Neural cell (in vitro differentiated cells): ENCODE results near the gene SLC35D1. TPM values are rescaled to one million over a fixed set of nuclear protein-coding genes. Genes with fewer than 3 reads are reported as not detected.

Experiments used
- H2AFZ ChIP-seq: fragments of 200-600, 300-800 bp; sonication (generic), shearing (Covaris generic); 2 replicates; pipeline ENCODE4 v1.6.0; 2014; ENCODE audit warnings: low read depth, mild to moderate bottlenecking, antibody characterized with exemption, low read length, moderate library complexity
- H3F3A ChIP-seq: fragments of 200-600 bp; shearing (Covaris generic); 2 replicates; pipeline ENCODE4 v1.6.1; 2016; ENCODE audit warnings: mild to moderate bottlenecking, moderate library complexity, mixed read lengths, antibody characterized with exemption, low read length; ENCODE audit not compliant: insufficient read depth, poor library complexity, severe bottlenecking
- H3K27ac ChIP-seq: fragments of 200-600, 300-800 bp; sonication (generic), shearing (Covaris generic); 2 replicates; pipeline ENCODE4 v1.5.1; 2014; ENCODE audit warnings: mild to moderate bottlenecking, low read length, moderate library complexity
- H3K27me3 ChIP-seq: fragments of 300-800, 200-600 bp; sonication (generic), shearing (Covaris generic); 2 replicates; pipeline ENCODE4 v1.6.0; 2014; ENCODE audit warnings: mild to moderate bottlenecking, low read depth, low read length, moderate library complexity; ENCODE audit not compliant: insufficient read depth
- H3K36me3 ChIP-seq: fragments of 300-800, 200-600 bp; sonication (generic), shearing (Covaris generic); 2 replicates; pipeline ENCODE4 v1.5.1; 2014; ENCODE audit warnings: mild to moderate bottlenecking, antibody characterized with exemption, low read length, moderate library complexity; ENCODE audit not compliant: insufficient read depth
- H3K4me2 ChIP-seq: fragments of 300-800, 200-600 bp; sonication (generic), shearing (Covaris generic); 2 replicates; pipeline ENCODE4 v1.6.0; 2014; ENCODE audit warnings: mild to moderate bottlenecking, low read length
- H3K4me3 ChIP-seq: fragments of 300-800, 200-600 bp; sonication (generic), shearing (Covaris generic); 2 replicates; pipeline ENCODE4 v1.5.1; 2014; ENCODE audit warnings: mild to moderate bottlenecking, low read length, moderate library complexity
- H3K79me2 ChIP-seq: fragments of 200-600 bp; shearing (Covaris generic); replicated peaks from 2 replicates; pipeline ENCODE4 v1.6.0; 2014; ENCODE audit warnings: mild to moderate bottlenecking, low read length, moderate library complexity; ENCODE audit not compliant: insufficient read depth
- H3K9ac ChIP-seq: fragments of 300-800, 200-600 bp; sonication (generic), shearing (Covaris generic); 2 replicates; pipeline ENCODE4 v1.6.1; 2016; ENCODE audit warnings: mild to moderate bottlenecking, low read length, mixed read lengths
- H3K9me2 ChIP-seq: fragments of 200-600 bp; shearing (Covaris generic); 2 replicates; pipeline ENCODE4 v1.6.1; 2016; ENCODE audit warnings: mild to moderate bottlenecking, low read length, mixed read lengths; ENCODE audit not compliant: insufficient read depth
- H3K9me3 ChIP-seq: fragments of 200-600, 300-800 bp; sonication (generic), shearing (Covaris generic); 2 replicates; pipeline ENCODE4 v1.6.1; 2016; ENCODE audit warnings: mild to moderate bottlenecking, mixed run types, low read length, moderate library complexity, mixed read lengths
- H4K20me1 ChIP-seq: fragments of 200-600 bp; shearing (Covaris generic); 2 replicates; pipeline ENCODE4 v1.6.1; 2016; ENCODE audit warnings: mild to moderate bottlenecking, mixed run types; ENCODE audit not compliant: insufficient read depth
- EP300 ChIP-seq: fragments of 450-650 bp; conservative IDR thresholded peaks from 2 replicates; pipeline ENCODE4 v1.6.1; 2014; ENCODE audit warnings: antibody characterized with exemption, mild to moderate bottlenecking, moderate library complexity; ENCODE audit not compliant: poor library complexity, severe bottlenecking
- EZH2 ChIP-seq: fragments of 200-600, 300-800 bp; shearing (Covaris generic), sonication (generic); IDR thresholded peaks from 2 replicates; pipeline ENCODE4 v1.6.1; 2014; ENCODE audit warnings: antibody characterized with exemption, low read length, borderline replicate concordance, mild to moderate bottlenecking; ENCODE audit not compliant: insufficient read depth, poor library complexity, severe bottlenecking
- MXI1 ChIP-seq: fragments of 450-650 bp; conservative IDR thresholded peaks from 2 replicates; pipeline ENCODE4 v1.6.1; 2014; ENCODE audit warnings: antibody characterized with exemption, mild to moderate bottlenecking; ENCODE audit not compliant: poor library complexity, severe bottlenecking
- POLR2AphosphoS5 ChIP-seq: IDR thresholded peaks from 2 replicates; pipeline ENCODE4 v1.6.1; 2012
- RAD21 ChIP-seq: fragments of 450-650 bp; conservative IDR thresholded peaks from 2 replicates; pipeline ENCODE4 v1.6.1; 2014; ENCODE audit warnings: antibody characterized with exemption, mild to moderate bottlenecking, moderate library complexity
- SMC3 ChIP-seq: fragments of 450-650 bp; conservative IDR thresholded peaks from 2 replicates; pipeline ENCODE4 v1.6.1; 2014; ENCODE audit warnings: antibody characterized with exemption, mild to moderate bottlenecking, moderate library complexity; ENCODE audit not compliant: poor library complexity
- TAF1 ChIP-seq: IDR thresholded peaks from 2 replicates; pipeline ENCODE4 v1.6.1; 2012; ENCODE audit warnings: low read depth
- polyA plus RNA-seq: library from polyadenylated mRNA; depleted of rRNA; stranded (reverse); fragments of >200 nt; gene quantifications from 2 replicates; pipeline ENCODE4 v1.2.3, GENCODE V29; 2014
- TF ChIP-seq, protein P1 (sequence below): IDR thresholded peaks from 2 replicates; pipeline ENCODE4 v1.6.1; 2012; ENCODE audit warnings: borderline replicate concordance
- TF ChIP-seq, protein P2 (sequence below): fragments of 450-650 bp; IDR thresholded peaks from 2 replicates; pipeline ENCODE4 v1.5.1; 2014; ENCODE audit warnings: antibody characterized with exemption, mild to moderate bottlenecking, moderate library complexity; ENCODE audit not compliant: poor library complexity, severe bottlenecking

The SLC35D1 gene
- polyA plus RNA-seq, 1 donor from 2014 or later = 17.9 TPM

- H3K4me2 ChIP-seq = no peak overlapping the region
- no peak overlapping the region for H3K27ac ChIP-seq
- no peak overlapping the region for H3K9ac ChIP-seq
- H3K4me3 ChIP-seq = no peak overlapping the region
- no peaks in the 10 kb centered on the region for H4K20me1 ChIP-seq
- no peaks in the 10 kb centered on the region for H3K36me3 ChIP-seq
- no peaks in the 10 kb centered on the region for H3K79me2 ChIP-seq
- H3F3A ChIP-seq = no peaks in the 10 kb centered on the region
- no peaks in the 10 kb centered on the region for H3K9me3 ChIP-seq
- H2AFZ ChIP-seq = no peak overlapping the region
- TF ChIP-seq RAD21 (no peak), EP300 (no peak), EZH2 (no peak), POLR2AphosphoS5 (no peak), SMC3 (no peak), TAF1 (no peak)
- TF ChIP-seq, protein P1, sequence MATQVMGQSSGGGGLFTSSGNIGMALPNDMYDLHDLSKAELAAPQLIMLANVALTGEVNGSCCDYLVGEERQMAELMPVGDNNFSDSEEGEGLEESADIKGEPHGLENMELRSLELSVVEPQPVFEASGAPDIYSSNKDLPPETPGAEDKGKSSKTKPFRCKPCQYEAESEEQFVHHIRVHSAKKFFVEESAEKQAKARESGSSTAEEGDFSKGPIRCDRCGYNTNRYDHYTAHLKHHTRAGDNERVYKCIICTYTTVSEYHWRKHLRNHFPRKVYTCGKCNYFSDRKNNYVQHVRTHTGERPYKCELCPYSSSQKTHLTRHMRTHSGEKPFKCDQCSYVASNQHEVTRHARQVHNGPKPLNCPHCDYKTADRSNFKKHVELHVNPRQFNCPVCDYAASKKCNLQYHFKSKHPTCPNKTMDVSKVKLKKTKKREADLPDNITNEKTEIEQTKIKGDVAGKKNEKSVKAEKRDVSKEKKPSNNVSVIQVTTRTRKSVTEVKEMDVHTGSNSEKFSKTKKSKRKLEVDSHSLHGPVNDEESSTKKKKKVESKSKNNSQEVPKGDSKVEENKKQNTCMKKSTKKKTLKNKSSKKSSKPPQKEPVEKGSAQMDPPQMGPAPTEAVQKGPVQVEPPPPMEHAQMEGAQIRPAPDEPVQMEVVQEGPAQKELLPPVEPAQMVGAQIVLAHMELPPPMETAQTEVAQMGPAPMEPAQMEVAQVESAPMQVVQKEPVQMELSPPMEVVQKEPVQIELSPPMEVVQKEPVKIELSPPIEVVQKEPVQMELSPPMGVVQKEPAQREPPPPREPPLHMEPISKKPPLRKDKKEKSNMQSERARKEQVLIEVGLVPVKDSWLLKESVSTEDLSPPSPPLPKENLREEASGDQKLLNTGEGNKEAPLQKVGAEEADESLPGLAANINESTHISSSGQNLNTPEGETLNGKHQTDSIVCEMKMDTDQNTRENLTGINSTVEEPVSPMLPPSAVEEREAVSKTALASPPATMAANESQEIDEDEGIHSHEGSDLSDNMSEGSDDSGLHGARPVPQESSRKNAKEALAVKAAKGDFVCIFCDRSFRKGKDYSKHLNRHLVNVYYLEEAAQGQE = no peak
- TF ChIP-seq, protein P2, sequence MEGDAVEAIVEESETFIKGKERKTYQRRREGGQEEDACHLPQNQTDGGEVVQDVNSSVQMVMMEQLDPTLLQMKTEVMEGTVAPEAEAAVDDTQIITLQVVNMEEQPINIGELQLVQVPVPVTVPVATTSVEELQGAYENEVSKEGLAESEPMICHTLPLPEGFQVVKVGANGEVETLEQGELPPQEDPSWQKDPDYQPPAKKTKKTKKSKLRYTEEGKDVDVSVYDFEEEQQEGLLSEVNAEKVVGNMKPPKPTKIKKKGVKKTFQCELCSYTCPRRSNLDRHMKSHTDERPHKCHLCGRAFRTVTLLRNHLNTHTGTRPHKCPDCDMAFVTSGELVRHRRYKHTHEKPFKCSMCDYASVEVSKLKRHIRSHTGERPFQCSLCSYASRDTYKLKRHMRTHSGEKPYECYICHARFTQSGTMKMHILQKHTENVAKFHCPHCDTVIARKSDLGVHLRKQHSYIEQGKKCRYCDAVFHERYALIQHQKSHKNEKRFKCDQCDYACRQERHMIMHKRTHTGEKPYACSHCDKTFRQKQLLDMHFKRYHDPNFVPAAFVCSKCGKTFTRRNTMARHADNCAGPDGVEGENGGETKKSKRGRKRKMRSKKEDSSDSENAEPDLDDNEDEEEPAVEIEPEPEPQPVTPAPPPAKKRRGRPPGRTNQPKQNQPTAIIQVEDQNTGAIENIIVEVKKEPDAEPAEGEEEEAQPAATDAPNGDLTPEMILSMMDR = no peak
- H3K9me2 ChIP-seq = no peaks in the 10 kb centered on the region
- H3K27me3 ChIP-seq = no peaks in the 10 kb centered on the region
Measured at GRCh38 chr1:67094191-67094590, 40.2 kb upstream of the SLC35D1 start.

GRCh38 chr1:67089685-67090208, 35.8 kb upstream of the SLC35D1 start:
- no peak overlapping the region for H2AFZ ChIP-seq
- no peaks in the 10 kb centered on the region for H3F3A ChIP-seq
- no peaks in the 10 kb centered on the region for H3K9me2 ChIP-seq
- no peaks in the 10 kb centered on the region for H3K36me3 ChIP-seq
- H3K79me2 ChIP-seq = no peaks in the 10 kb centered on the region
- H3K4me3 ChIP-seq = no peak overlapping the region
- H4K20me1 ChIP-seq = no peaks in the 10 kb centered on the region
- no peak for TF ChIP-seq SMC3
- TF ChIP-seq EZH2 = no peak
- TF ChIP-seq, protein P1 = no peak
- no peak for TF ChIP-seq RAD21
- no peak for TF ChIP-seq EP300
- no peak for TF ChIP-seq MXI1
- TF ChIP-seq POLR2AphosphoS5 = no peak
- no peak for TF ChIP-seq TAF1
- TF ChIP-seq, protein P2 = no peak
- no peak overlapping the region for H3K27ac ChIP-seq
- no peak overlapping the region for H3K9ac ChIP-seq
- no peak overlapping the region for H3K4me2 ChIP-seq
- H3K9me3 ChIP-seq = no peaks in the 10 kb centered on the region
- no peaks in the 10 kb centered on the region for H3K27me3 ChIP-seq
